Measurements from ENCODE around the gene CACNG4.

The CACNG4 gene

GRCh38 chr17:67055811-67056745 is 91.6 kb downstream of the CACNG4 start:
- in situ Hi-C loops (cut with MboI; ENCODE audit: low sequenced_read_pairs), result no loop called here

- in situ Hi-C loops (cut with MboI; ENCODE audit: low sequenced_read_pairs), result no loop called here
Measured at GRCh38 chr17:67056746-67057490, 92.4 kb downstream of the CACNG4 start.

DNA sequence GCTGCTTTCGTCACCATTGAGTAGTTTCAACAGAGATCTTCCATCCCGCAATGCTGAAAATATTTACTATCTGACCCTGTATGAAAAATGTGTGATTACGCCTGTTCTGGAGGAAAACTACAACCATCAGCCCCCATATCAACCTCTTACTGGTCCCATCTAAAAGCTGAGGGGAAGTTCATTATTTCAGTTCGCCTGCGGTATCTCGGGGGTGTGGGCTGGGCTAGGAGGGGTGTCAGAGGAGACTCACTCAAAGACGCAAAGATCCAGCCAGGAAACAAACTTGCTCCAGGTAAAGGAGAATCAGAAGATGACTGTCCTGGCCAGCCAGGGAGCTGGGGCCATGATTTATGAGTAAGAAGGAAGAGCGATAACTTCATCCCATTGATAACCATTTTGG is 93.5 kb downstream of the CACNG4 start:
- in situ Hi-C loops (cut with MboI; ENCODE audit: low sequenced_read_pairs), result no loop called here

DNA sequence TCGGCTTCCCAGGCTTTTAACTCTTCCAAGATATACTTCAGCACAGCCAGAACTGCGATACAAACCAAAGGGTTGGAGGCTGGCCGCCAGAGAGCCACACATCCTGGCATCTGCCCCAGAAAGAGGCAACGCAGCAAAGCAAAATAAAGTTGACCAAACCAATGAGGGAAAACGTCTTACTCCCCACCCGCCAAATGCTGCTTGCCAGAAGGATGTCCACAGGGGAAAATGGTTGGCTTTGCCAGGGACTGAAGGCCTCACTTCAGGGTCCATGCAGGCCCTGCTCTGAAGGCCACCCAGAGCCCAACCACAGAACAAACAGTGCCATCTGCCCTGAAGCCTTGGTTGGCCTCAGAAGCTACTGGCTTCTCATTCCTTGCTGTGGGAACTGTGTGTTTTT is 94.9 kb downstream of the CACNG4 start:
- in situ Hi-C loops (cut with MboI; ENCODE audit: low sequenced_read_pairs), result no loop called here

GRCh38 chr17:67063141-67063540 is 98.6 kb downstream of the CACNG4 start:
- in situ Hi-C loops (cut with MboI; ENCODE audit: low sequenced_read_pairs), result no loop called here

DNA sequence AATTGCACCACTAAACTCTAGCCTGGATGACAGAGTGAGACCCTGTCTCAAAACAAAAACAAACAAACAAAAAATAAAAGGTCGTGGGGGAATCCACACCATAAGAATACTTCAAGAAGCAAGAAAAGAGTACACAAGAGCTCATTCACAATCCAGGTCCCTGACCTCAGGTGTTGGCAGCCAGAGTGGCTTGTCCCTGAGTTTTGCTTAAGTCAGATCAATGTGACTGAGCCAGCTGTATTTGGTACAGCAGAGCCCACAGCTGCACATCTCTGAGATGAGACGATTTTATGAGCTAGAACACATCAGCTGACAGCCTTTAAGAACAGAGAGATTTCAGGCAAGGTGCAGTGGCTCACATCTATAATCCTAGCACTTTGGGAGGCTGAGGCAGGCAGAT is 102.2 kb downstream of the CACNG4 start:
- in situ Hi-C loops (cut with MboI; ENCODE audit: low sequenced_read_pairs), result no loop called here

DNA sequence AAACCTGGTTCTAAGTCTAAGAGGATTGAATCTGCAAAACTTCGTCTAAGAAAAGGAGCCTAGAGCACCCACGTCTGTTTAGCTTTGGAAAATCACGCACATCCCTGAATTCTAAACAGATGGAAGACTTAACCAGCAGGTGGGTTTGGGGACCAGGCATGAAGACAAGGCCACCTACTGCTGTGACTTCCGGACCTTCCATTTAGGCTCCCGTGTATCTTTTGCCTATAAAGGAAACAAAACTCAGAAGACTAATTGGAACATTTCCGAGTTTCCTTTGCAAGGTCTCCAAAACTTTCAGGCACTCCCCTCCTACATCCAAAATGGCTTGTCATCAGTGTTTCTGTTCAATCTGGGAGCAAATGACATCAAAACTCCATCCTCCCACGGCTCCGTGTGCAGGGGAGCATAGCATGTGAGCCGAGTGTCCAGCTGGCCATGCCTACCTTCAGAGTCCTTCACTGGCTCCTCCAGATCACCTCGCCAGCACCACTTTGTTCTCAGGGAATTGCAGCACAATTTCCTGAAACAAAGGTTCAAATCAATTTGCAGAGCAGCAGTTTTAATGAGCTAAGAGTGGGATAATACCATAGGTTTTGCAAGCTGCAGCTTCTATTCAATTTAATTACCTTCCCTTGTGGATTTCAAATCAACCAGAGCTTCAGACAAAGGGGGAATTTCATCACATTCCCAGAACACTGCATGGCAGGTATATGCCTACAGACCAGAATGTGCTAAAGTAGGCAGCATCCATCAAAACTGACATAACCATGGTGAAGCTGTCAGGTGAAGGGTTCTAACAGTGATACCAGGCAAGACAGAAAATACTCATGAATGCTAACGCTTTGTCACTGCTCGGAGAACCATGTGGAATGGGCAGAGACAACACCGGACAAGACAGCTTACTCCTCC is 103.3 kb downstream of the CACNG4 start:
- in situ Hi-C loops (cut with MboI; ENCODE audit: low sequenced_read_pairs), result no loop called here

DNA sequence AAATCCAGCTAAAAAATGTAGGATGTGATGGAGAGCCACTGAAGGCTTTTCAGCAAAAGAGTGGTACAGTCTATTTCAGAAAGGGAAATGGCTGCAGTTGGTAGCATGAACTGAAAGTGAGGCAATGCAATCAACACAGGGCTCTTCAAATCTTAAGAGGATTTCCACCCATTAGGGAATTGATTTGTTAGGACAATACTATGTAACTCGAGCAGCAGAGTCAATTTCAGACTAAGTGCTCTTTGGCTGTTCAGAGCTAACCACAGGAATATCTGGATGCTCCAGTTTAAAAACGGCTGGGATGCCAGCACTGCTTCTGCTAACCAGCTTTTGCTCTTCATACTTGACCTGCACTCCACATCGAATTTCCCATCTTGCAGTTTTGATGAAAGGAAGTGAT is 104.5 kb downstream of the CACNG4 start:
- in situ Hi-C loops (cut with MboI; ENCODE audit: low sequenced_read_pairs), result no loop called here

DNA sequence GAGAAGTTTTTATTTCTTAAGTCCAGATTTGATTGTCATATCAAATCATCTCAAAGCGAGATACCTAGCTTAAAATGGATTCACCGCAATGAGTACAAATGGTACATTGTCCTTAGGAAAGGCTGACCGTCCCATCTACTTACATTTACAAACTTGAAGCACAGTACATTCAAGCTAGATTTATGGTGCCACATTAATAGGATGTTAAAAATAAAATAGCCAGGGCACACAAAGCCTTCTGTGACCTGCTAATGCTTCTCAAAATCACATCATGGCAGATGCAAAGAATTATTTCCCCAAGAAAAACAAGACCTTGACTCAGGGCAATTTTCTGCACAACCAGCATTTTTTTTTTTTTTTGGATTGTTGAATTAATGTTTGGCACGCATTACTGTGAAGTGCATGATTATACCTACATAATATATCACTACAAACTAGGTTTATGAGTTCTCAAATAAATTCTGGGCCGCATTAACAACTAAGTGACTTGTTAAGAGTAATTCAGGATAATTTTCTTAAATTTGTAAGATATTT is 105.2 kb downstream of the CACNG4 start:
- in situ Hi-C loops (cut with MboI; ENCODE audit: low sequenced_read_pairs), result no loop called here

DNA sequence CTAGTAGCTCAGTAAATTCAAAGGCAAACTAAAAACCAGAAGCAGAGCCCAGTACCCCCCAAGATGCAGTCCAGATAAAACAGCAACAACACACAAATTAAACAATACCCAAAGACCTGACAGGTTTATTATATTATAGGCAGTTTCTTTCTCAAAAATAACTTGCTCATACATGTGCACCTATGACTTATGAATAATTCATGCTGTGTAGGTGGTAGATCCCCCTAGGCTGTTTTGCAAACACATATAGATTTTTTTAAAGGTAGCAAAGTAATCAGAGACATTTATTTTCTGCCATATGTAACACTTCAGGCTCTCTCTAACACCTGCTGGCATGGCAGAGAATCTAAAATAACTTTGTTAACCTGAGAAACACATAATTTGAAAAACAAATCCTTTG is 107.1 kb downstream of the CACNG4 start:
- in situ Hi-C loops (cut with MboI; ENCODE audit: low sequenced_read_pairs), result no loop called here

- in situ Hi-C loops (cut with MboI; ENCODE audit: low sequenced_read_pairs), result no loop called here
Measured at GRCh38 chr17:67072885-67073284, 108.4 kb downstream of the CACNG4 start.

DNA sequence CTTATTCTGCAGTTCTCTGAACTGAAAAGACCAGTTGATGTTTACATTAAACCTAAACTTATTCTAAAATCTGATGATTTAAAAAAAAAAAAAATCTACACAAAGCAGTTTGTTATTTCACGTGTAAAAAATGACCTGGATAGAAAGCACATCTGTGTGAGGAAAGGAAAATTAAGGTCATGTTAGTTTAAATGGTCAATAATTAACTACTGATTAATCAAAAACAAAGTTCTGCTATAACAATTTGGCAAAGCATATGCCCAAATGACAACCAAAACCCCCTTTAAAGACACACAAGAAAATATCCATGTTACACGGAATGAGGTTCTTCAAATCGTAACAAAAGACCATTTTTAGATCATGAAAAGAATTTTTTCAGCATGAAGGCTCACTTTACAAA is 110.3 kb downstream of the CACNG4 start:
- in situ Hi-C loops (cut with MboI; ENCODE audit: low sequenced_read_pairs), result no loop called here

DNA sequence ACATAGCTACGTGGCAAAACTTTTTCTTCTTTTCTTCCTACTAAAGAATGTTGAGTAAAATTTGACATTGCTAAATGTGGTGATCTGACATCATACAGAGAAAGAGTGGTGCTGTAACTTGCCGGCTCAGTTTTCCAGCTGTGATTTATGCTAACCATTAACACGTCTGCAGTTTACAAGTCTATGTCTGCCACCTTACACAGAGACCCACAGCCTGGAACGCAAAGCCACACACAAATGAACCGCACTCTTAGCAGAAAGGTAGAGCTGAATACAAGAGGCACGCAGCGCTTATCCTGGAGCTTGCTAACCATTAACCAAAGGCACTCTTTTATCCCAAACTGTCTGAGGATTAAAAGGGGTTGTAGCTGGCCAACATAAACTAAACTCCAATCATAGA is 111.8 kb downstream of the CACNG4 start:
- in situ Hi-C loops (cut with MboI; ENCODE audit: low sequenced_read_pairs), result no loop called here

DNA sequence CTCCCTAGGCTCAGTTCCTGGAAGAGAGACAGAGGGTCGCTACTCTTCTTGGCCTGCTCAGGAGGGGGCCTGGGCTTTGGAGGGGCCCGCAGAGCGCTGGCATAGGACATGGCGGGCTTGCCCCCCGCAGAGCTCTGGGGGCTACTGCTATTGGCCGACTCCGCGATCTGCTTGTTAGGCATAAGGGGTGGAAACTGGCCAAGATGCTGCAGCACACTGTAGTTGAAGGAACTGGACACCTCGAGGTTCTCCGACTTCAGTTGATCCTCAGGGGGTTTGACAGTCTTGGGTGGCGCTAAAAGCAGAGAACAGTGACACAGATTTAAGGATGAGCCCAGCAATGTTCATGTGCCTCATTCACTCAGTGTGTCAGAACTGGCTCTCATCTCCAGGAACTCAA is 113.8 kb downstream of the CACNG4 start:
- in situ Hi-C loops (cut with MboI; ENCODE audit: low sequenced_read_pairs), result no loop called here

DNA sequence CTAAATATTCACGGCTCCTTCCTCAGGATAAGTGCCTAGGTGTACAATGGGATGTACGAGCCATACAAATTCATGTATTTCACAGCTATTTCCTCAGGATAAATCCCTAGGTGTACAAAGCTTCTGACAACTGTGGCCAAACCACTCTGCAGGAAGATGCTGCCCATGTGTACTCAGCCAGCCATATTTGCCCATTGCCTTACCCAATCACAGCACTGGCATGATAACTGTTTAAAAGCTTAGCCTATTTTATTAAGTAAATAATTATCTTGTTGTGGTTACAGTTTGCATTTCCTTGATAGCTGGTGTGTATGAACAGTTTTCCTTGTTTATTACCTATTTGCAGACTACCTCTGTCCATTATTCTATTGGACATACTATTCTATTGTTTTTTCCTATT is 115.0 kb downstream of the CACNG4 start:
- in situ Hi-C loops (cut with MboI; ENCODE audit: low sequenced_read_pairs), result no loop called here

- in situ Hi-C loops (cut with MboI; ENCODE audit: low sequenced_read_pairs), result no loop called here
Measured at GRCh38 chr17:67080804-67081203, 116.3 kb downstream of the CACNG4 start.

DNA sequence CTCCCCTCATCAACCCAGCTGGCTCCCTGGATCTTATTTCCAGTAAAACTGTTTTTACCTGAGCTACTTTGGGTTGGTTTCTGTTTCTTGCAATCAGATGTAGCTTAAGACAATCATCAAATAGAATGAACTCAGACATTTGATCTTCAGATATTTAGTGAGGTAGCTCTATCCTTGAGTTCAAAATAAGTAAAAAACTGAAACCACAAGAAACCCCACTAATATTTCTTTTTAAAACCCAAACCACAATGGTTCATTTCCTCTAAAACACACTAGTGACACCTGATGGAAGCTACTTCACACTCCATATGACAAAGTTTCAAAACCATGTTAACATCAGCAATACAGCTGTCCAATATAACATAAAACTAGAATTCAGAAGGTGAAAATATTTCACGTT is 117.6 kb downstream of the CACNG4 start:
- in situ Hi-C loops (cut with MboI; ENCODE audit: low sequenced_read_pairs), result no loop called here
